SK-N-SH treated with all-trans-retinoic acid at 6 μM for 48 hours (cell line): Measurements from ENCODE around the gene ASIC5.
"Not testable (repeated sequence)": the region's sequence is repeated elsewhere in the genome, so short reads cannot be mapped to it uniquely, and the experiment has no call there.

Experiments
- ARNTL ChIP-seq: fragments of 450-650 bp; formaldehyde crosslinking; IDR thresholded peaks from 2 replicates; pipeline ENCODE4 v1.5.0; 2020; ENCODE audit warnings: low read depth, mild to moderate bottlenecking, moderate library complexity, borderline replicate concordance
- GLIS3 ChIP-seq: fragments of 250-450 bp; sonication (Bioruptor Pico); IDR thresholded peaks from 2 replicates; pipeline ENCODE4 v1.5.0; 2020; ENCODE audit warnings: mild to moderate bottlenecking, moderate library complexity
- OSR1 ChIP-seq: fragments of 250-450 bp; sonication (Bioruptor Pico); IDR thresholded peaks from 2 replicates; pipeline ENCODE4 v1.8.0; 2022; ENCODE audit warnings: moderate library complexity, mild to moderate bottlenecking, inconsistent platforms
- PATZ1 ChIP-seq: fragments of 250-450 bp; sonication (Bioruptor Pico); IDR thresholded peaks from 2 replicates; pipeline ENCODE4 v1.8.0; 2020; ENCODE audit warnings: mild to moderate bottlenecking, moderate library complexity, borderline replicate concordance
- POU6F1 ChIP-seq: fragments of 250-450 bp; sonication (Bioruptor Pico); IDR thresholded peaks from 2 replicates; pipeline ENCODE4 v1.8.0; 2021; ENCODE audit warnings: low read depth, mild to moderate bottlenecking, moderate library complexity, borderline replicate concordance
- RARB ChIP-seq: fragments of 250-450 bp; sonication (Bioruptor Pico); IDR thresholded peaks from 2 replicates; pipeline ENCODE4 v1.8.0; 2021; ENCODE audit warnings: mild to moderate bottlenecking, moderate library complexity
- TOX ChIP-seq: fragments of 250-450 bp; sonication (Bioruptor Pico); IDR thresholded peaks from 2 replicates; pipeline ENCODE4 v1.8.0; 2021; ENCODE audit warnings: mild to moderate bottlenecking, moderate library complexity, borderline replicate concordance
- ZFP3 ChIP-seq: fragments of 250-450 bp; sonication (Bioruptor Pico); IDR thresholded peaks from 2 replicates; pipeline ENCODE4 v1.5.0; 2020; ENCODE audit warnings: mild to moderate bottlenecking, moderate library complexity
- ZNF70 ChIP-seq: fragments of 450-650 bp; formaldehyde crosslinking; IDR thresholded peaks from 2 replicates; pipeline ENCODE4 v1.5.0; 2020; ENCODE audit warnings: mild to moderate bottlenecking, moderate library complexity
- ZNF8 ChIP-seq: fragments of 450-650 bp; formaldehyde crosslinking; IDR thresholded peaks from 2 replicates; pipeline ENCODE4 v1.5.0; 2020; ENCODE audit warnings: mild to moderate bottlenecking, moderate library complexity
- TF ChIP-seq, protein P1 (sequence below): fragments of 250-450 bp; sonication (Bioruptor Pico); IDR thresholded peaks from 2 replicates; pipeline ENCODE4 v1.5.0; 2020; ENCODE audit warnings: mild to moderate bottlenecking, moderate library complexity
- TF ChIP-seq, protein P2 (sequence below): fragments of 250-450 bp; sonication (Bioruptor Pico); IDR thresholded peaks from 2 replicates; pipeline ENCODE4 v1.5.1; 2020; ENCODE audit warnings: low read depth, mild to moderate bottlenecking, moderate library complexity

DNA sequence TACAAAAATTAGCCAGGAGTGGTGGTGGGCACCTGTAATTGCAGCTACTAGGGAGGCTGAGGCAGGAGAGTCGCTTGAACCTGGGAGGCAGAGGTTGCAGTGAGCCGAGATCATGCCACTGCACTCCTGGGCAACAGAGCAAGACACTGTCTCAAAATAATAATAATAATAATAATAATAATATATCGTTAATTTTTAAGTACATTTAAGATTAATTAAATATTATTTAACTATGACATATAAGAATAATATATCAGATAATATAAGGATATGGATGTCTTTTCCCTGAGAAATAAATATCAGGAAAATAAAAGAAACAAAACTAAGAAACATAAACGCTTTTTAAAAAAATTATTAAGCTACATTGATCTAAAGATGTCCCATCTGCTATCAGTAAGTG is 68.5 kb downstream of the ASIC5 start:
- TF ChIP-seq GLIS3 (CRISPR knock-in tag); ARNTL; ZFP3 (CRISPR knock-in tag); PATZ1; RARB (CRISPR knock-in tag); TOX (CRISPR knock-in tag); ZNF8 (CRISPR knock-in tag); POU6F1 (CRISPR knock-in tag); OSR1 (CRISPR knock-in tag); ZNF70 (CRISPR knock-in tag): not testable (repeated sequence)
- TF ChIP-seq, protein P1, sequence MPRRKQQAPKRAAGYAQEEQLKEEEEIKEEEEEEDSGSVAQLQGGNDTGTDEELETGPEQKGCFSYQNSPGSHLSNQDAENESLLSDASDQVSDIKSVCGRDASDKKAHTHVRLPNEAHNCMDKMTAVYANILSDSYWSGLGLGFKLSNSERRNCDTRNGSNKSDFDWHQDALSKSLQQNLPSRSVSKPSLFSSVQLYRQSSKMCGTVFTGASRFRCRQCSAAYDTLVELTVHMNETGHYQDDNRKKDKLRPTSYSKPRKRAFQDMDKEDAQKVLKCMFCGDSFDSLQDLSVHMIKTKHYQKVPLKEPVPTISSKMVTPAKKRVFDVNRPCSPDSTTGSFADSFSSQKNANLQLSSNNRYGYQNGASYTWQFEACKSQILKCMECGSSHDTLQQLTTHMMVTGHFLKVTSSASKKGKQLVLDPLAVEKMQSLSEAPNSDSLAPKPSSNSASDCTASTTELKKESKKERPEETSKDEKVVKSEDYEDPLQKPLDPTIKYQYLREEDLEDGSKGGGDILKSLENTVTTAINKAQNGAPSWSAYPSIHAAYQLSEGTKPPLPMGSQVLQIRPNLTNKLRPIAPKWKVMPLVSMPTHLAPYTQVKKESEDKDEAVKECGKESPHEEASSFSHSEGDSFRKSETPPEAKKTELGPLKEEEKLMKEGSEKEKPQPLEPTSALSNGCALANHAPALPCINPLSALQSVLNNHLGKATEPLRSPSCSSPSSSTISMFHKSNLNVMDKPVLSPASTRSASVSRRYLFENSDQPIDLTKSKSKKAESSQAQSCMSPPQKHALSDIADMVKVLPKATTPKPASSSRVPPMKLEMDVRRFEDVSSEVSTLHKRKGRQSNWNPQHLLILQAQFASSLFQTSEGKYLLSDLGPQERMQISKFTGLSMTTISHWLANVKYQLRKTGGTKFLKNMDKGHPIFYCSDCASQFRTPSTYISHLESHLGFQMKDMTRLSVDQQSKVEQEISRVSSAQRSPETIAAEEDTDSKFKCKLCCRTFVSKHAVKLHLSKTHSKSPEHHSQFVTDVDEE (CRISPR knock-in tag), result not testable (repeated sequence)
- TF ChIP-seq, protein P2, sequence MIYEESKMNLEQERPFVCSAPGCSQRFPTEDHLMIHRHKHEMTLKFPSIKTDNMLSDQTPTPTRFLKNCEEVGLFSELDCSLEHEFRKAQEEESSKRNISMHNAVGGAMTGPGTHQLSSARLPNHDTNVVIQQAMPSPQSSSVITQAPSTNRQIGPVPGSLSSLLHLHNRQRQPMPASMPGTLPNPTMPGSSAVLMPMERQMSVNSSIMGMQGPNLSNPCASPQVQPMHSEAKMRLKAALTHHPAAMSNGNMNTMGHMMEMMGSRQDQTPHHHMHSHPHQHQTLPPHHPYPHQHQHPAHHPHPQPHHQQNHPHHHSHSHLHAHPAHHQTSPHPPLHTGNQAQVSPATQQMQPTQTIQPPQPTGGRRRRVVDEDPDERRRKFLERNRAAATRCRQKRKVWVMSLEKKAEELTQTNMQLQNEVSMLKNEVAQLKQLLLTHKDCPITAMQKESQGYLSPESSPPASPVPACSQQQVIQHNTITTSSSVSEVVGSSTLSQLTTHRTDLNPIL (CRISPR knock-in tag), result not testable (repeated sequence)
